AG04449 (cell line): ENCODE results near the gene TCF25.

Source experiments
- CTCF ChIA-PET: fragments of 350-600 bp; formaldehyde crosslinking; extraction: SDS; loops from one replicate; lab custom pipeline; 2021; ENCODE audit warnings: antibody characterized with exemption; lab: Yijun Ruan, JAX
- POLR2A ChIA-PET: fragments of 400-600, 350-600 bp; formaldehyde crosslinking; extraction: SDS; loops from one replicate; lab custom pipeline; 2020; ENCODE audit warnings: antibody characterized with exemption, inconsistent platforms; lab: Yijun Ruan, JAX
- DNase-seq: peaks from one replicate; pipeline ENCODE4 v3.0.0-alpha.2; 2010; ENCODE audit warnings: low read depth, low spot score
- H3K4me3 ChIP-seq: 2 replicates; pipeline ENCODE4 v1.5.1; 2011; ENCODE audit warnings: low read depth, mild to moderate bottlenecking, control low read depth, low read length
- TF ChIP-seq, protein P1 (sequence below): IDR thresholded peaks from one replicate; pipeline ENCODE4 v1.5.1; 2011; ENCODE audit warnings: mild to moderate bottlenecking, moderate library complexity, low read length, control low read depth, inconsistent platforms; ENCODE audit not compliant: insufficient read depth; ENCODE audit errors: missing control alignments

TCF25 gene

DNA sequence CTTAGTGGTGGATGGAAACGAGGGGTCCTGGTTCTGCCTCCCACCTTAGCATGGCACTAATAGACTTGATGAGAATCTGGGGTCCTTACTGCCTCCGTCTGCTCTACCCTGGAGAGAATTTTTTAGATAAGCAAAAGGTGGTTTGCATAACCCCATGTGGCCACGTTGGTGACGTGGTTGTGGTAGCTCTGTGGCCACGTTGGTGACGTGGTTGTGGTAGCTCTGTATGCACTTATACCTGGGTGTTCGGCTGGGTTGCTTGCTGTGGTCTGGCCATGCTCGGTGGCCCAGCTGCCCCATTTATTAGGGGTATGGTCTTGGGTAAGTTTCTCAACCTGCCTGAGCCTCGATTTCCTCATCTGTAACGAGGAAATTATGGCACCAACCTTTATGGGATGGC lies 32.1 kb upstream of the TCF25 start:
- no peak for DNase-seq
- no peak overlapping the region for H3K4me3 ChIP-seq
- CTCF ChIA-PET = interaction anchor here (7.5 kb wide), 1 partner anchor 20 kb away, joined by 55 read pairs; no protein-coding TSS in a partner anchor
- TF ChIP-seq, protein P1, sequence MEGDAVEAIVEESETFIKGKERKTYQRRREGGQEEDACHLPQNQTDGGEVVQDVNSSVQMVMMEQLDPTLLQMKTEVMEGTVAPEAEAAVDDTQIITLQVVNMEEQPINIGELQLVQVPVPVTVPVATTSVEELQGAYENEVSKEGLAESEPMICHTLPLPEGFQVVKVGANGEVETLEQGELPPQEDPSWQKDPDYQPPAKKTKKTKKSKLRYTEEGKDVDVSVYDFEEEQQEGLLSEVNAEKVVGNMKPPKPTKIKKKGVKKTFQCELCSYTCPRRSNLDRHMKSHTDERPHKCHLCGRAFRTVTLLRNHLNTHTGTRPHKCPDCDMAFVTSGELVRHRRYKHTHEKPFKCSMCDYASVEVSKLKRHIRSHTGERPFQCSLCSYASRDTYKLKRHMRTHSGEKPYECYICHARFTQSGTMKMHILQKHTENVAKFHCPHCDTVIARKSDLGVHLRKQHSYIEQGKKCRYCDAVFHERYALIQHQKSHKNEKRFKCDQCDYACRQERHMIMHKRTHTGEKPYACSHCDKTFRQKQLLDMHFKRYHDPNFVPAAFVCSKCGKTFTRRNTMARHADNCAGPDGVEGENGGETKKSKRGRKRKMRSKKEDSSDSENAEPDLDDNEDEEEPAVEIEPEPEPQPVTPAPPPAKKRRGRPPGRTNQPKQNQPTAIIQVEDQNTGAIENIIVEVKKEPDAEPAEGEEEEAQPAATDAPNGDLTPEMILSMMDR = no peak
- POLR2A ChIA-PET = interaction anchor here (0.7 kb wide), 1 partner anchor 96 kb away, joined by 3 read pairs; no protein-coding TSS in a partner anchor

DNA sequence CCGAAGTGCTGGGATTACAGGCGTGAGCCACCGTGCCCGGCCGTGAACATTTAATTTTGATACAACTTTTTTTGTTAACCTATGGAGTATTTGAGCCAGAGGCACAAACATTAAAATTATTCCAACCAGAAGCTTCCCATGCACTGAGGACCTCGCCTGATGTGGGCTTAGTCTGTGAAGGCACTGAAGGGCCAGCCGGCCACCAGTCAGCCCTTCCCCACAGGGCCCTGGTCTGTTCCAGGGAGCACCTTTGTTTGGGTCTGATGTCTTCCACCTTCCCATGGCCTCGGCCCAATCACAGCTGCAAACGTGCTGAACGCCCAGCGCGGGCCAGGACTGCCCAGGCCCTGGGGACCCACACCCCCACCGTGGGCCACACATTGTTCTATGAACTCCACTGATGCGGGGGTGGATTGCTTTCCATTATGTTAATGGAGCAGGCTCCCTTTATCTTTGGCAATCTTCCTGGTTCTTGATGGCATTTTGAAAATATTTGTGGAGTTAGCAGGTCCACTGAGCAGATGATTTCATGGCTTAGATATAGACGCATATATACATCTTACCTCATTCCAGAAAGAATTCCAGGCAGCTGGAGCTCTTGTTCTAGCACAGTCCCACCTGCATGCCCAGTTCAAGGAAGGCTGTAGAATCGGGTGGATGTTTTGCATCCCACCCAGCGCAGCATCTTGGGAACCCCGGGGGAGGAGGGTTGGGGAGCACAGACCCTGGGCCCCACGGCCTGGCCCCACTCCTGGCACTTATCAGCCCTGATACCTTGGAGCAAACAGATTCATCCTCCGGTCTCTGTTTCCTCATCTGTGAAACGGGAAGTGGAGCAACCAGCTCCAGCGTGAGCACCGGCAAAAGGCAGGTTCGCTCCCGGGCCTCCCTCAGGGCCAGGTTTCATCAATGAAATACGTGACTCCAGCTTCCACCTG lies 30.7 kb upstream of the TCF25 start:
- CTCF ChIA-PET = interaction anchor here (0.9 to 7.5 kb wide), 2 partner anchors 18 to 28 kb away, joined by 3 to 55 read pairs; no protein-coding TSS in a partner anchor

DNA sequence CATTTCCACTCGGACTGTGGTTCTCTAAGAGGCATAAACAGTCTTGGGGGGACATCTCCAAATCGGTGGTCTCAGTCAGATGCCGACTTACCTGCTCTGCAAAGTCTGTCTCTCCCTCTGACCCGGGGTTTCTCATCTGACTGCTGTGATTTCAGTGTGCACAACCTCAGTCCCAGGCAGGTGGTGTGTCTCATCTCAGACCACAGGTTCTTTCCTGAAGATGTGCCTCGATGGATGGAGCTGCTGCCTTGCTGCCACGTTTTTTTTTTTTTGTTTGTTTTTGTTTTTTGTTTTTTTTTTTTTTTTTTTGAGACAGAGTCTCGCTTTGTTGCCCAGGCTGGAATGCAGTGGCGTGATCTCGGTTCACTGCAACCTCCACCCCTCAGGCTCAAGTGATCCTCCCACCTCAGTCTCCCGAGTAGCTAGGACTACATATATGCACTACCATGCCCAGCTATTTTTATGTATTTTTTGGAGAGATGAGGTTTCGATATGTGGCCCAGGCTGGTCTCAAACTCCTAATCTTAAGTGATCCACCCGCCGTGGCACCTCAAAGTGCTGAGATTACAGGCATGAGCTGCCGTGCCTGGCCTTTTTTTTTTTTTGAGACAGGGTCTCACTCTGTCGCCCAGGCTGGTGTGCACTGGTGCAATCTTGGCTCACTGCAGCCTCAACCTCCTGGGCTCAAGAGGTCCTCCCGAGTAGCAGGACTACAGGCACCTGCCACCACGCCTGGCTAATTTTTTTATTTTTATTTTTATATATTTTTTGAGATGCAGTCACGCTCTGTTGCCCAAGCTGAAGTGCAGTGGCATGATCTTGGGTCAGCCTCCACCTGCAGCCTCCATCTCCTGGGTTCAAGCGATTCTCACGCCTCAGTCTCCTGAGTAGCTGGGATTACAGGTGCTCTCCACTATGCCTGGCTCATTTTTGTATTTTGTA lies 29.7 kb upstream of the TCF25 start:
- TF ChIP-seq, protein P1 = no peak
- no peak overlapping the region for H3K4me3 ChIP-seq
- DNase-seq = no peak
- POLR2A ChIA-PET = no interaction called here
- CTCF ChIA-PET = interaction anchor here (0.7 to 7.5 kb wide), 3 partner anchors 9 to 29 kb away, joined by 3 to 55 read pairs (median 3); no protein-coding TSS in a partner anchor

More for the DNA sequence above, 30.7 kb upstream of the TCF25 start:
- DNase-seq = peak; percentile 42
- H3K4me3 ChIP-seq = no peak overlapping the region
- POLR2A ChIA-PET = no interaction called here
- TF ChIP-seq, protein P1 = no peak

DNA sequence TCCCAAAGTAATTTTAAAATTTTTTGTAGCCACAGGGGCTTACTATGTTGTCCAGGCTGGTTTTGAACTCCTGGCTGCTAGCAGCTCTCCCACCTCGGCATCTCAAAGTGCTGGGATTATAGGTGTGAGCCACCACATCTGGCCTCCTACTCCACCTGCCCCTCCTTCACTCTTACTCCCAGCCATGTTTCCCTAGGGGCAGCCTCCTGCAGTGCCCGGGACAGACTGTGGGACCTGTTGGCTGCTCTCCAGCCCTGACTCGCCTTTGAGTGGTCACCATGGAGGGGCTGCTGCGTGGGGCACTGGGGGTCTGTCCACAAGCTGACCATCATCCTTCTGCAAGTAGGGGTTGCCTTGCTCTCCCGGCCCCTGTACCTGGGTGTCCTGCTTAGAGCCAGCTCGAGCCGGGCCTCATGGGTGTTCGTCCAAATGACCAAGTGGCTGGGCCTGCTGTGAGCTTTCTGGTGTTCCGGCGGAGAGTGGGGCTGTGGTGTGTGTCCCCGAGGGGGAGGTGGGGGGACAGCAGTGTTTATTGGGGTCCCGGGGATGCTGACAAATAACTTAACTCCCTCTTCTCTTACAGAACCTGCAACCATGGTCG lies 28.6 kb upstream of the TCF25 start:
- H3K4me3 ChIP-seq = no peak overlapping the region
- POLR2A ChIA-PET = no interaction called here
- CTCF ChIA-PET = interaction anchor here (7.5 kb wide), 1 partner anchor 16 kb away, joined by 55 read pairs; no protein-coding TSS in a partner anchor
- TF ChIP-seq, protein P1 = no peak
- no peak for DNase-seq

DNA sequence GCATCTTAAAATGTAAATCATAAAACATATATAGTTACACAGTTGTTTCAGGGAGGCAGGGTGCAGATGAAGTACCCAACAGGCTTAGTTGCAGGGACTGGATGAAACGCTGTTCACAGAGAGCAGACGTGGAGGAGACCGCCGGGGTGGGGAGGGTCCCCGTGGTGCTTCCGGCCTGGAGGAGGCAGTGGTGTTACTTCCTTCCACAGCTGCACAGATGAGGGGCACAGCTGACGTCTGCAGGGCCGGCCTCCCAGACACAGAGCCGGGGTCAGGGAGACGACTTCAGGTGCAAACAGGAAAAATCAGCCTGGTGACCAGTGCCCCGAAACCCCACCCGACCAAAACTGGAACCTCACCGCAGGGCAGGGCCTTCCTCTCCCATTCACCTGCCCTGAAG lies 28.0 kb upstream of the TCF25 start:
- H3K4me3 ChIP-seq = no peak overlapping the region
- DNase-seq = no peak
- ChIA-PET CTCF (interaction anchor here (7.5 kb wide), 1 partner anchor 16 kb away, joined by 55 read pairs; no protein-coding TSS in a partner anchor), POLR2A (no interaction called here)
- TF ChIP-seq, protein P1 = no peak
